ENCODE results near the gene FADS2. TPM values are rescaled to one million over a fixed set of nuclear protein-coding genes. Genes with fewer than 3 reads are reported as not detected.

The FADS2 gene
- total RNA-seq, 2 donors from 2014 or later, result 5.1 to 10.2 TPM

DNA sequence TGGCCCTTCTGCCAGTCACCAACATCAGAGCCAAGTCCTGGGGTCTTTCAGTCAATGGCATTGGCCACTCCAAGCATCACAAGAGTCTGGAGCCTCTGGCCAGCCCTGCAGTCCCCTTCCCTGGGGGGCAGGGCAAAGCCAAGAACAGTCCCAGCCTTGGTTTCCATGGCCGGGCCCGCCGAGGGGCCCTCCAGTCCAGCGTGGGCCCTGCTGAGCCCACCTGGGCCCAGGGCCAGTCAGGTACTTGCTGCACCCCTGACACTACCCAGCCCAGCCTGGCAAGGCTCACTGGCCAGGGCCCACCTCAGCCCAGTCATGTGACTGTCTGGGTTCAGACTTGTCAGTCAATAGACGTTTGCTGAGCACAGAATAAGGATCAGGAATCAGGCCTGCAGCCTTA, 46.5 kb upstream of the FADS2 start:
- H3K4me1 ChIP-seq, result peaks cover 0 to 10% of the 10 kb centered on the region in 2 donors
- H3K27me3 ChIP-seq, result no peaks in the 10 kb centered on the region
- H3K27ac ChIP-seq, result no peak overlapping the region
- no peaks in the 10 kb centered on the region for H3K9me3 ChIP-seq
- TF ChIP-seq CTCF (IDR thresholded peaks at IDR 0.05), result no peak
- H3K4me3 ChIP-seq, result no peak overlapping the region
- no peak for DNase-seq (ENCODE audit: low spot score)
- peaks cover 10% of the 10 kb centered on the region for H3K36me3 ChIP-seq

GRCh38 chr11:61782299-61782698, 45.8 kb upstream of the FADS2 start:
- Histone ChIP-seq H3K9me3 (no peaks in the 10 kb centered on the region), H3K4me1 (peaks cover 0 to 5% of the 10 kb centered on the region in 2 donors), H3K4me3 (no peak overlapping the region), H3K27me3 (no peaks in the 10 kb centered on the region), H3K27ac (no peak overlapping the region), H3K36me3 (peaks cover 17% of the 10 kb centered on the region)
- TF ChIP-seq CTCF (IDR thresholded peaks at IDR 0.05), result no peak
- no peak for DNase-seq (ENCODE audit: low spot score)

DNA sequence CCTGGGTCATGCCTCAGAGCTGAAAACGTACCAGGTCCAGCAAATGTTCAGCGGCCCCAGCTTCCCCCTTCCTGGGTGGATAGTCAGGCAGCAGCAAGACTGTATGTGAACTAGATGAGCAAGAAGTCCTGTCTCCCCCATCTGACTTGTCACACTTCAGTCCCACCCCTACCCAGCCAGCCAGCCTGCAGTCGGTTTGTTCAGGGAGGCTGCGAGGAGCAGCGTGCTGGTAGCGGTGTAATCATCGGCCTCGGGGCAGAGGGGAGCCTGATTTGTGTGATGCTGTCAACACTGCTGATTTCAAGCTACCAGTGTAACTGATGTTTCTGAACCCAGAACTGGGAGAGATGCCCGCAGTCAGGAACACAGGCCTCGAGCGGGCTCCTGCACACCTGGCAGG, 45.3 kb upstream of the FADS2 start:
- no peak for TF ChIP-seq CTCF (IDR thresholded peaks at IDR 0.05)
- Histone ChIP-seq H3K4me3 (no peak overlapping the region), H3K36me3 (peaks cover 23% of the 10 kb centered on the region), H3K9me3 (no peaks in the 10 kb centered on the region), H3K27ac (no peak overlapping the region), H3K27me3 (no peaks in the 10 kb centered on the region), H3K4me1 (no peaks in the 10 kb centered on the region)
- DNase-seq (ENCODE audit: low spot score), result no peak

GRCh38 chr11:61783717-61784505, 44.2 kb upstream of the FADS2 start:
- Histone ChIP-seq H3K9me3 (no peaks in the 10 kb centered on the region), H3K4me3 (no peak overlapping the region), H3K4me1 (no peaks in the 10 kb centered on the region), H3K27me3 (no peaks in the 10 kb centered on the region), H3K27ac (no peak overlapping the region), H3K36me3 (peaks cover 33% of the 10 kb centered on the region)
- DNase-seq (ENCODE audit: low spot score), result no peak
- no peak for TF ChIP-seq CTCF (IDR thresholded peaks at IDR 0.05)

- no peaks in the 10 kb centered on the region for H3K4me1 ChIP-seq
- TF ChIP-seq CTCF (IDR thresholded peaks at IDR 0.05), result no peak
- no peak overlapping the region for H3K27ac ChIP-seq
- H3K36me3 ChIP-seq, result peaks cover 39% of the 10 kb centered on the region
- H3K9me3 ChIP-seq, result no peaks in the 10 kb centered on the region
- no peak overlapping the region for H3K4me3 ChIP-seq
- no peaks in the 10 kb centered on the region for H3K27me3 ChIP-seq
- DNase-seq (ENCODE audit: low spot score), result no peak
Measured at GRCh38 chr11:61784506-61784805, 43.6 kb upstream of the FADS2 start.

Data from right atrium auricular region (tissue), 2 donors.